Measurements from ENCODE around the gene MAGEL2.

DNA sequence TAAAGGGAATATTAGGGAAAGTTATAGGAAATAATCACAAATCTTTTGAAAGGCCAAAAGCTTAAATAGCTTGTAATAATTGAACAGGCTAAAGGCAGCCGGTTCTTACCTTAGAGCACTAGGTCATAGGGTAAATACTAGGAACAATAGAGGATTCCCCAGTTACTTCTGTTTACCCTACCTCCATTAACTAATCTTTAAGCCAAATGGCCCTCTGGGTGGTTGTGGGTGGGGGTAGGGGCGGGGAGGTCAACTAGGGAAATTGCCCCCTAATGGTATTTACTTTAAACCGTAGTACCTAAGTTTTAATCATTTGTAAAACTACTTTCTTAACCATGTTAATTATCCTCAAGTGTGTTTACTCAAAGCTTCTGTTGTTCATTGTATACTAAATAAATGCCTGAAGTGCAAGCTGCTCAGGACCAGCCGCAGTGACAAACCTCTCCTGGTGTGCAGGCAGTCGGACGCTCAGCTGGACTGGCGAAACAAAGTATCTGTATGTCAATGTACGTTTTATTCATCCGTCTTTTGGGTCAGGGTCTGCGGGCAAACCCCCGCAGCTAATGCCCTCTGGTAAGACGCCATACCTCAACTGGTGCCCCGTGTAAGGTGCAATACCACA lies 18.9 kb downstream of the MAGEL2 start:
- TF ChIP-seq CTCF (IDR thresholded peaks at IDR 0.05; ENCODE audit: control extremely low read depth in 1 of 3, insufficient read depth in 1 of 3, low read depth in 1 of 3, low read length in 3 of 3) = no peak
- TF ChIP-seq RXRA (IDR thresholded peaks at IDR 0.05; ENCODE audit: insufficient read depth, low read depth, low read length) = no peak
- TF ChIP-seq YY1 (IDR thresholded peaks at IDR 0.05; ENCODE audit: low read depth, low read length) = no peak
- TF ChIP-seq SUZ12 (IDR thresholded peaks at IDR 0.05; ENCODE audit: low read length) = no peak
- TF ChIP-seq ZNF274 (IDR thresholded peaks at IDR 0.05; ENCODE audit: borderline replicate concordance, extremely low read depth, low read length) = no peak
- TF ChIP-seq POLR2A (IDR thresholded peaks at IDR 0.05; ENCODE audit: control extremely low read depth in 1 of 2, low read depth in 2 of 2, low read length in 2 of 2) = no peak
- TF ChIP-seq BRCA1 (IDR thresholded peaks at IDR 0.05; ENCODE audit: low read depth, low read length) = no peak
- no peak for TF ChIP-seq TCF12 (IDR thresholded peaks at IDR 0.05; ENCODE audit: low read depth, low read length)
- no peak for TF ChIP-seq TEAD4 (IDR thresholded peaks at IDR 0.05; ENCODE audit: low read depth, low read length)
- TF ChIP-seq SP4 (IDR thresholded peaks at IDR 0.05; ENCODE audit: low read length) = no peak
- no peak for TF ChIP-seq POLR2AphosphoS5 (IDR thresholded peaks at IDR 0.05; ENCODE audit: low read depth, low read length)
- TF ChIP-seq, protein P1, sequence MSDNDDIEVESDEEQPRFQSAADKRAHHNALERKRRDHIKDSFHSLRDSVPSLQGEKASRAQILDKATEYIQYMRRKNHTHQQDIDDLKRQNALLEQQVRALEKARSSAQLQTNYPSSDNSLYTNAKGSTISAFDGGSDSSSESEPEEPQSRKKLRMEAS (IDR thresholded peaks at IDR 0.05) = no peak
- no peak for TF ChIP-seq SP1 (IDR thresholded peaks at IDR 0.05; ENCODE audit: low read depth, low read length)
